GM03348 (cell line): ENCODE data around the gene HOXC6.

ENCODE experiments used
- DNase-seq: peaks from one replicate; pipeline ENCODE4 v3.0.0; 2012; ENCODE audit warnings: low spot score

HOXC6 gene

DNA sequence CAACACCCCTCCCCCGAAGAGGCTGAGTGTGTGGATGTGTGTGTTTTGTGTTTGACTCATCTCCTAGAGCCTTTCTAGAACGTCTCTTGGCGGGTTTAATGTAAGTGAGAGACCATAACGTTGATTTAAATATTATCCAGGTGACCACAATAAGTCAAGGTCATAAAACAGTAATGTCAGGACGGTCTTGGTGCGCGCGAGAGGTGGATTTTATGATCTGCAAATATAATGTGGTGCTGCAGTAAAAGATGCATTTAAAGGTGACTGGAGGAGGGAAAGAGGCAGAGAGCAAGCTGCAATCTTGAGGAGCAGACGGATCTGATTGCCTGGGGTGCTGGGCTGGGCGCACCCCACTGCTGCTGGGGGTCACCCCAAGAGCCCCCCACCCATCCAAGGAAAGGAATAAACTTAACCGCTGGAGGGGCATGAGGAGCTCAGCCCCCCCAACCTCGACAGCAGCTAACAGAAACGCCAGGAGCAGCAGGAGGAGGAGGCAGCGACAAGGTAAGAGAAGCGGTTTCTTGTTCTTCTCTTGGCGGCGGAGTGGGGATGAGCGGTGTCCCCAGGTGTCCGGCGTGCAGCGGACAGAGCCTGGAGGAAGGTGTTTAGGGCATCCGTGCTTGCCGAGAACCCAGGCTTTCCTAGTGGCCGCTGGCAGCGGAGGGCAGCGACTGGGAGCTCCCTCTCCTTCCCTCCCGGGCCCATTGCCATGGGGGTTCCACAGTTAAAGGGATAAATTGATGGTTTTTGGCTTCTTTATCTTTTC, 37.7 kb upstream of the HOXC6 start:
- DNase-seq = no peak

DNA sequence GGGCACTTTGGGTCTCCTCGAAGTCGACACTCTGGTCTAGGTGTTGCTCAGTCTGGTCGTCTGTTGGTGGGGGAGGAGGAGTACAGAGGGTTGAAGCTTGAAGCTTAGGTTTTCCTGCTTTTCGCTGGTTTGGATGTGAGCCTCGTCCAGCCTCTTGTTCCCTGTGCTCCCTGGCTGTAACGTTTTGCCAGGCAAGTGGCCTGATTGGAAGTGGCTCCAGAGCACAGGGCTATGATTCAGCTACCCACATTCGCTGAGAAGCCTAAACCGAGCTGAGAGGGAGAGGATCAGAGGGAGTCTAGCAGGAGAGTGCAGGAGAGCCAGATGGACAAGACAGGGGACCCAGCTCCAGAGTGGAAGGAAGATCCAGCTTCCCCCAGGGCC, 37.2 kb upstream of the HOXC6 start:
- DNase-seq = peak; percentile 79

DNA sequence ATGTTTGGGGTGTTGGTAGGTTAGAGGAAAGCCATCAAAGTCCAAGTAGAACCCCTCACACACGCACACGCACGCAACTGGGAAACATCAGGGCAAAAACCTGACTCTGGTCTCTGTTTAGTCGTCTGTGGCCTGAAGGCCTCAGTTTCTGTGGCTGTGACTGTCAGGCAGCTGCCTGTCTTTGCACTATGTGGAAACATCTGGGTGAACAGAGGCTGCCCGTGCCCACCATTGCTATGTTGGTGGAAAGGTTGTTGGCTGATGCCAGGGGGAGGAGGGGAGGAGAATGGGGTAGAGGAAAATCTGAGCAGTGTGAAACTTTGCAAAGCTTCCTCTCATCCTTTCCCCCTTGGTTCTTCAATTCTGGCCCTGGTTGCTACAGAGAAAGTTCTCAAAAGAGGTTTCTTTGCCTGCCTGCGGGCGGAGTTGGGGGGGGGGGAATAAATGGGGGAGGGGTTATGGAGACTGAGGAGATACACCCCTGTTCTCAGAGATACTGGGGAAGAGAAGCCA, 35.8 kb upstream of the HOXC6 start:
- DNase-seq = no peak

DNA sequence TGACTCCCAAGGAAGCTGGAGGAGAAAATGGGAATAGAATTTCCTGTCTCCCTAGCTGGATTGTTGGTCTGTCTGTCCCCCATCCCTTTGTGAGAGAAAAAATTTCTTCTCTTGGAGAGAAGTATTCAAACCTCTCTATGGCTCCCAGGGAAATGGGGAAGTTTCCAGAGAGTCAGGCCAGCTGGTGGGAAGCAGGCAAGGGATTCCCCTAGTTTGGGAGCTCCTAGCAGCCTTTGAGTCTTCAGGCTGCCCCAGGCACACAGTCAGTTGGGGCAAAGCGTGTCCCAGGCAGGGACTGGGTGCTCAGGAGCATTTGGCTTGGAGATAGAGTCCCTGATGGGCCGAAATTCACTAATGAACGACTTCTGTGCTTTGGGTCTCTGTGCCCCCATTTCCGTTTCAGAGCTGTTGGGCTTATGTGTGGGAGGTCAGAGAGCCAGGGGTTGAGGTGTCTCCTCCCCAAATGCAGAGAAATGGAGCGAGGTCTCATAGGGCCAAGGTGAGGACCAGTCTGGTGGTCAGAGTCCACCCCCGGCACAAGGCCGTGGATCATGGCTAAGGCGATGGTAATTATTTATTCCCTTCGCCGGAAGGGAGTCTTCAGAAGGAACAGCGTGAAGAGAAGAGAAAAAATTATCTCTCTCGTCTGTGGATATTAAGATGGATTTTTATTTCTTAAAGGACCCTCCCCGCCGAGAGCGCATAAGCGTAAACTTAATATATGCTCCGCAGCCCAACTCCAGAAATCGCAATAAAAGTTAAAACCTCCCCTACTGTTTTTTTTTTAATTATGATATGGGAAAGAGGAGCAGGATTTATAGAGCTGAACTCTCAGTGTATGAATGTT, 34.9 kb upstream of the HOXC6 start:
- no peak for DNase-seq

DNA sequence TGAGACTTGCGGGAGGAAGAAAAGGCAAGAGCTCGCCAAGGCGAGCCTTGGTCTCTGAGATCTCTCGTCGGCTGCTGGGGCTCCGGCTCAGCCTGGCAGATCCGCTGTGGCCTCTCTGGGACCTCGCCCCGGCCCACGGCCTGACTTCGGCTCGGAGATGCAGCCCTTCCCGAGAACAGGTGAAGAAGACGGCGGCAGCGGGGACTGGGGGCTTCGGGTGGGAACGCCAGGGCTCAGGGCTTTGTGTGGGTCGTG, 34.3 kb upstream of the HOXC6 start:
- no peak for DNase-seq

DNA sequence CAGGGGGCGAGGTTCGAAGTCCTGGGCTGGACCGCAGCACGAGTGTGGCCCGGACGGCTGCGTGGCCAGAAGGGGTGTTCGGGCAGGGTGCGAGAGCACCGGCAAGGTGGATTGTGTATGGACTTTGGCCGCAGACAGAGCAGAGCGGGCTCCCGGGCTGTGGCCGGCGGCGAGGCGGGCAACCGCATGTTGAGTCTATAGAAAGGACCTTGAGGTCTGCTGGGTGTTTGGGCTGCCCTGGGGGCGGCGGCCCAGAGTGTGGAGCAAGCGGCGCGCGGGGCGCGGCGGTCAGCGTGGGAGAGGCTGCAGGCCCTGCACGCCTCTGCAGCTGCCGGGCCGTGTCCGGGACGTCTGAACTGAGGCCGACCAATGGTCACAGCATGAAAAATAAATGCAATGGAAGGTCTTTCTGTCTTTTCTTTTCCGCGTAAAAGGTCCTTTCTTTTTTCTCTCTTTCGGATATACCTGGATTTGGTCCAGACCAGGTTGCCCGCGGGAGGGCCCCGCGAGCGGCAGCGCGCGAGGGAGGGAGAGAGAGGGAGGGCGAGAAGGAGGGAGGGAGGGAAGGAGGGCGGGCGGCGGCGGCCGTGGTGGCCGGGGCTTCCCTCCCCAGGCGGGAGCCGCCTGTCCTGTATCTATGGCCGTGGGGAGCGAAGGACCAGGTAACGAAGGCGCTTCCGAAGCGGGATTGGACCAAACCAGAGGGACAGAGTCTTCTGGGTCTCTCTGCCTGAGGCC, 33.8 kb upstream of the HOXC6 start:
- DNase-seq = no peak

DNA sequence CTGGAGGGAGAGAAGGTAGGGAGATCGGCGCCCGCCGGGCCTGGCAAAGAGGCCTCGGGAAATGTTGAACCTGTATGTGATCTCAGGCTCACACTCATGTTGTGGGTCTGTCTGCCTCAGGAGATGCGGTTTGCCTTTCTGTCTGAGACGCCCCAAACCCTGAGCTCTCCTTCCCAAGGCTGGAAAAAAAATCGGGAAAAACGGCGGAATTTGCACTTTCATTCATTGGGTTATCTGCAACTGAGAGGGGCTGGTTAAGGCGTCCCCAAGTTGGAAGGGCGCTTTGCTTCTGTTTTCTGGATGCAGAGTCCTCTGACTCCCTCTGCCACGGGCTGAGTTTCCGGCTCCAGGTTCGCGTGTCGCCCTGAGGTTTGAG, 33.2 kb upstream of the HOXC6 start:
- no peak for DNase-seq

DNA sequence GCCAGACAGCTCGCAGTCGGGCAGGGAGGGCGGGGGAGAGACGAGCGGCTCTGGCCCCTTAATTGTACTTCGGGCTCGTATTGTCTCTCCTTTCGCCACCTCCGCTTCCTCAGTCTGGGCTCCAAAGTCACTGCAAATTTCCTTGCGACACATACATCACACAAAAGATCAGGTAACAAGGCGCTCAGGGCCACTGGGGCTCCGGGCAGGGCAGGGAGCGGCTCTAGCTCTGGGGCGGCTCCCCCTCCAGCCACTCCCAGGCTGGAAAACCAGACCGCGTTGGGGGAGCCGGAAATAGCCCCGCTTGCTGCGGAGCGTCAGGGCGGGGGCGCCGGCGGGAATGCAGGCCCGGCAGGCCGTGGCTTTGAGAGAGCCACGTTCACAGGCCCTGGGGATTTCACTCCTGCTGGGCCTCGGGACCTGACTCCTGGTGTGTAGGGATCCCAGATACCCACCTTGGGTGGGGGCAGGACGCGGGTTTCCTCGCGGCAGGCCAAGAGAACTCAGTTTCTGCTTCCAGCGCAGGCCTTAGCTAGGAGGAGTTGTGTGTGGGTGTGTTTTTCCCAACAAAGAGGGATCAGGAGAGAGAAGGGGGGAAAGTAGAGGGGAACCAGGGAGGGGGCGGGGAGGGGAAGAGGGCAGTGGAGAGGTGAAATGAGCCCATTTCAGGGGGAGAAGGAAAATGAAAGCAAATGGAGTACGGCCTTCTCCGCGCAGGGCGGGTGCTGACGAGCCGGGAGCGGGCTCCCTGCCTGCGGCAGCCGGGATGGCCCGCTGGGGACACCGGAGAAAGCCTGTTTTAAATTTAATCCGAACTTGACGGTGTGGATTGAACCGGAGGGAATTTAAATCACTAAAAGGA, 32.6 kb upstream of the HOXC6 start:
- peak; percentile 81 for DNase-seq

DNA sequence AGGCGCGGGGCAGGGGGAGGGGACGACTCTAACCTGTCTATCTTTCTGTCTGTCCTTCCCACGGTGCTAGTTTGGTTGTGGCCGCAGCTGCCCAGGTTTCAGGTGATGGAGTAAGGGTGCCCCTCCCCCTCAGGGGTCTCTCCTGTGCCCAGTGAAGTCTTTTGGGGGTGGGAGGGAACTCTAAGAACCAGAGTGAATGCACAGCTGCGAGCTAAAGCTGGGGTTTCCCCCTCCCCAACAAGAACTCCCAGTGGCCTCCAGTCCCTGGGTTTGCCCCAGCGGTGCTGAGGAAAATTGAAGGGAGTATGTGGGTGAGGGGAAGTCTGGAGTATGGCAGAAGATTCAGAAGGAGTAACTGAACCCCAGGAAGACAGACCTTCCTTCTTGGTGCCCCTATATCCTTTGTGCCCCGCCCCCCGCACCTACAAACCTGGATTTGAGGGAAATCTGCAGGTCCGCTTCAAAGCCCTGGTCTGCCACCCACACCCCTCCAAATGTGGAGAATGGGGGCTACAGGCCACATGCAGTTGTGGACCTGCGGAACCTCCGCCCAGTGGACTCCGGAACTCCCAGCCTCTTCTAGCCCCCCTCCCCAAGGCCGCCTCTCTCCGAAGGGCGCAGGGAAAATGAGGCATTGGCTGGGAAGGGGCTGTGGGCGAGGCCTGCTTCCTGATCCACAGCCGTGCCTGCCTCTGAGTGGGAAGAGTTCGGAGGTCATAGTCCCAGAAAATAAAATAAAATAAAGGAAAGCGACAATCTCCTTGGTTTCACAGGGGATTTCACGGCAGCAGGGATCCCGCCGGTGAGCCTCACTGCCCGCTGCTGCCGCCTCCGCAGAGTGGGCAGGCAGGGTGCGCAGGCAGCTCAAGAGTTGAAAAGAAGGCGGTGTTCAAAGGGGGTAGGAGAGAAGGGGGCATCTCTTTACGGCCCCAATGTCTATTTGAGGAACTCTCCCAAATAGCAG, 31.7 kb upstream of the HOXC6 start:
- no peak for DNase-seq

DNA sequence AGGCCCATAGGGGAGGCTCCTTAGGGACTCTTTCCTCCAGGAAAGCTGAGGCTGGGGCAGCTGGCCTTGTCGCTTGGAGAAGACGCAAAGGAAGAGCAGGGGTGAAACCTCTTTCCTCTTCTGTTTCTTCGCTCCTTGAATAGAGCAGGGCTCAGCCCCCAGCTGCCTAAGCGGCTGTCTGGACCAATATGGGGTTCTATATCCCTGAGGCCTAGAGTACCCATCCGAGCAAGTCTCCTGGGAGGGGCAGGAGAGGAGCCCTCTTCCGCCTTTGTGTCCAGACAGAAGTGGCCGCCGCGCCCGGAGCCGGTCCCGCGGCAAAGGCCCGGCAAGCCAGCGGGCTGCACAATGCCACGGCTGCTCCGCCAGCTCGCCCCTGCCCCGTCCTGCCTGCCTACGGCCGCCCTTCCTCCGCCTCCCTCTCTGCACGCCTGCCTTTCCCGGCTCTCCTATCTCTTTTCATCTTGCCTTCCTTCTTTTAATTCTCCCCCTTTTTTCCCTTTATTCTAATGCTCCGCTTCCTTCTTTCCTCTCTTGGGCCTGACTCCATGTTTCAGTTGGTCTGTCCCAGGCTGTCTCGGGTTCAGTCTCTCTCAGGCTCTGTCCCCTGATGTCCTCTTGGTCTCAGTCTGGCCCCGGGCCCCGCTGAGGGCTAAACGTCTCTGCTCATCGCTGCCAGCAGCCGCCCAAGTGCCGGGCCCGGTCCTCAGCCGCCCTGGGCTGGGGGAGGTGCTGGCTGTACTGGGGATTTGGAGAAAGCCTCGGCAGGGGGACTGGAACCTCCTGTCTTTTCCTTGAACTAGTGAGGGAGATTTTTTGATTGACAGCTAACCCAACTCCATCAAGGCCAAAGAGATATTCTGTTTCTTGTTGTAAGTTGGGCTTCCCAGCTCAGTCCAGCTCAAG, 30.8 kb upstream of the HOXC6 start:
- DNase-seq = no peak

DNA sequence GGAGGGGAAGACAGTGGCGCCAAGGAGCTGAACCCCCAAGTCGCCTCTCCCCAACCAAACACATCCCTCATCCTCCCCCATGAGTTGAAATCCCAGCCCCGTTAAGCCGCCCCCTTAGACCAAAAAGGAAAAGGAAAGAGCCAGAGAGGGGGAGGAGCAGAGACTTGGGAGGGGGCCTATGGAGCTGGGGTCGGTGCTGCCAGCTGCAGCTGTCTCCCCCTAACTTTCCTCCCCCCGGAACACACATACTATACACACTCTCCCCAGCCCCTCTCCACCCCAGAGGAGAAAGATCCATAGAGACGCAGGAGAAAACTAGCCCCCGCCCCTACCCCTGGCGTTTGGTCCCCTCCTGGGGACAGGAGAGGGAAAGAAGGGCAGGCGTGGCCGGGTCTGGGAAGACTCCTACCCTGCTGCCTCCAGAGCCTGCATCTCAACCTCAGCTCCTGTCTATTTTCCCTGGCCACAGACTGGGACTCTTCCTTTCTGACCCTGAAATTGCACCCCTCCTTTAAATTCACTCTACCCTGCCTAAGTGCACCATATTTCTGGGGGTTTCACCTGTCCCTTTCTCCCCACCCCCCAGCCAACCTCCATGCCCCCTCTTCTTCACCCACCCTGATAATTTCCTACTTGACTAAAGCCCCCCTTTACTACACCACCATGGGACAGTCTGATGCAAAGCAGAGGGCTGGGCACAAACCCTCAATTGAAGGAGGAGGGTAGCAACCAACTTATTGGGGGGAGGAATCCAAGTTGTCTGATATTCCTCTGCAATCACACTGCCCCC, 29.9 kb upstream of the HOXC6 start:
- DNase-seq = no peak

DNA sequence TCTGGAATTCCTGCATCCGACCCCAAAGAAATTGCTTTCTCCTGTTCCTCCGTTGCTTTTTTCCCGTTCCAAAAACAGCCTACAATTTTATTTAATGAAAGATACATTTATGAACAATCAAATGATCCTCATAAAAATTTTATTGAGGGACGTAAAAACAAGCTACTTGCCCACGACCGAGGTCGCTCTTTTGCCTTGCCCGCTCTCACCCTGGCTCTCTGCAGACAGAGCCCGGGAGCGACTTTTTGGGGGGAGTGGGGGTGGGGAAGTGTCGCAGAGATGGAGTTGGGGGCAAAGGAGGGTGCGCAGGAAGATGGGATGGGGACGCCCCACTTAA, 29.4 kb upstream of the HOXC6 start:
- DNase-seq = no peak

DNA sequence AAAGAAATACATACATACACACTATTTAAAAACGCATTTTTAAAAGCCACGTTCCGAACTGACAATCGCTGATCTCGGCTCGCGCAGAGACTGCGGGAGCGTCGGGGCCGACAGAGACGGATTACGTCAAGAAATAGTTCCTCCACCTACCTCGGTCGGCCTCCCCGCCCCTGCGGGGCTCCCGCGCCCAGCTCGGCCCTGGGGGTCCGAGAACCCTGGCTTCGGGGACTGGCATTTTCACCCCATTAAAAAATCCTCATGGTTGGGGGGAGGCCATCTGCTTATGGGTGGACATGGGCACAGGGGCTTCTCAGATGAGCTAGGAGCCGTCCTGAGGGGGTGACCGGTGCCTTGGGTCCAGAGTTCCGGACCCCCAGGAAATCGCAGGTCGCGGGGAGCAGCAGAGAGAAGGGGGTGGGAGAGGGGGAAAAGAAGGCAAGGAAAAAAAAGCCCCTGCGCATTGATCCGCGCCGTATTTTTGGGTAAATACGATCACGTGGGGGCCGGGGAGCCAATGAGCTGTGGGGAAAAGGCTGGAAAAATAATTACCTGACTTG, 28.6 kb upstream of the HOXC6 start:
- peak; percentile 85 for DNase-seq

DNA sequence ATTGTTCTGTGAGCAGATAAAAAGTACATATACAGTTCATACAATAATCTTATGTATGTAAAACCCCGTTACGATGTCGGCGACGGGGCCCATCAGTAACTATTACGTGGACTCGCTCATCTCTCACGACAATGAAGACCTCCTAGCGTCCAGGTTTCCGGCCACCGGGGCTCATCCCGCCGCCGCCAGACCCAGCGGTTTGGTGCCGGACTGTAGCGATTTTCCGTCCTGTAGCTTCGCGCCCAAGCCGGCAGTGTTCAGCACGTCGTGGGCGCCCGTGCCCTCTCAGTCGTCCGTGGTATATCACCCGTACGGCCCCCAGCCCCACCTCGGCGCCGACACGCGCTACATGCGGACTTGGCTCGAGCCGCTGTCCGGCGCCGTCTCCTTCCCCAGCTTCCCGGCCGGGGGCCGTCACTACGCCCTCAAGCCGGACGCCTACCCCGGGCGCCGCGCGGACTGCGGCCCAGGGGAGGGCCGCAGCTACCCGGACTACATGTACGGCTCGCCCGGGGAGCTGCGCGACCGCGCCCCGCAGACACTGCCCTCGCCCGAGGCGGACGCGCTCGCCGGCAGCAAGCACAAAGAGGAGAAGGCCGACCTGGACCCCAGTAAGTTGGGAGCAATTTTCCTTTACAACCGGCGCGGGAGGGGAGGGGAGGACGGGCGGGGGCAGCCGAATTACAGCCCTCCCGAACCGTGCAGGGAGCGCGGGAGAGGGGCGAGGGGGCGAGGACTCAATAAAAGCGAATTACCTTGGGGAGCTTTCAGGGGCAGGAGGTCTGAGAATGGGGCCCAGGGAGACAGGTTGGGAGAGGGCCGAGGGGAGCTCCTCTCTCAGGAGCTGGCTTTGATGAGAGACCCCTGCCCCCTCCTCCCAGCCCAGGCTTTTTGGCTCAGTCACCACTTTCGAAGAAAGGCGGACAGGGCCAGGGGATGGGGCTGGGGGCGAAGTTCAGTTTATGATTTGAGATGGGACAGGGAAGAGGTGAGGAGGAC, 27.8 kb upstream of the HOXC6 start, which contains the start of gene HOXC9:
TSS of gene HOXC9 (plus strand) at position 46 of the 999 bp plus-strand sequence. CDS start at position 74, 28 bp downstream.
- DNase-seq = no peak

DNA sequence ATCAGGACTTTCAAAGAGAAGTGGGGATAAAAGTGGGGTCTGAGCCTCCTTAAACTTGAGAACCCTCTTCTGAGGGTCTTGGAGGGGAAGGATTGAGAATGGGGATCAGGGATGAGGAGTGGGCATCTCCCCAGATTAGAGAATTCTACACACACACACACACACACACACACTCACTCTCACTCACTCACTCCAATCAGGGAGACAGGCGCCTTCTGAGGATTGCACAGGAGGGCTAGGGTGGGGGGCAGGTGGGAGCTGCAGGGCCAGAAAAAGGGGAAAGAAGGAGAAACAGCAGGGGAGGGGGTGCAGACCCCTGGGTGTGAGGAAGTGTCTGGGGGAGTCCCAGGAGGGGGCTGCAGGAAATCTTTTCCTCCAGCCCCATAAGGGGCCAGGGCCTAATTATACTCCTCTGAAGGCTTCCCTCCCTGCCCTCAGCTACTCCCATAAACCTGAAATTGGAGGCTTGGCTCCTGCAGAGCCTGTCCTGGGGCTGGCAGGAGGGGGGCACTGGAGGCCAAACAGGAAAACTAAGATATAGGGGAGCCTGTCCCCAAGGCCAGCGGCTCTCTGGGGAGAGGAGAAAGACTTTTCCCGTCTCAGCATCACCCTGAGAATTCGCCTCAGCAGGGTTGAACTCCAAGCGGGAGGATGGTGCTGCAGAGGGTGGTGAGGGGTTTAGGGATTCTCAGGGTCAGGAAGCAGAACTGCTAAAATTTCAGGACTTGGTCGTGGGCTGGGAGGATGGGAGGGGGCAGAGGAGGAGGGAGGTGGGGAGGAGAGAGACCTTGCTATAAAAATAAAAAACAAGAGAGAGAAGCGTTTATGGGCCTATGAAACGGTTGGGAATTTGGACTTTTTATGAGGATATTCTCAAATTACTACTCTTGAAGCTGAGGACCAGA, 26.7 kb upstream of the HOXC6 start:
- no peak for DNase-seq

DNA sequence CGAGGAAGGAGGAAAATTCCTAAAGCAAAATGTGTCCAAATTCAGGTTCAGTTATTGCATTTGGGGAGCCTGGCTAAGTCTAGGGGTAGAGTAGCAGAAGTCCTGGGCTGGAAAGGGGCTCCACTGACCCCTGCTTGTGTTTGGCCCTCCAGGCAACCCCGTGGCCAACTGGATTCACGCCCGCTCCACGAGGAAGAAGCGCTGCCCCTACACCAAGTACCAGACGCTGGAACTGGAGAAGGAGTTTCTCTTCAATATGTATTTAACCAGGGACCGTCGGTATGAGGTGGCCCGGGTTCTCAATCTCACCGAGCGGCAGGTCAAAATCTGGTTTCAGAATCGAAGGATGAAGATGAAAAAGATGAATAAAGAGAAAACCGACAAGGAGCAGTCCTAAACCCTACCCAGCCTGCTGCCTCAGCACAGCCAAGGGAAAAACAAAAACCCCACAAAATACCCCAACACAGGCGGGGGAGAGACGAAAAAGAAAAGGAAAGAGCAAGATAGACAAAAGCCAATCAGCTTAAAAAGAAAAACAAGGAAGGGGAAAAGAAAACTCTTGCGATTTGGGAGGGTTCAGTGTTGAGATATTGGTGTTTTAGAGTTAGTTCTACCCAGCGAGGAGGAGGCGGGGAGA, 25.8 kb upstream of the HOXC6 start:
- no peak for DNase-seq
